HG03045 (cell line): ENCODE results near the gene TMEM200A.

Experiments used
- ATAC-seq: cut with Tn5 transposase; IDR thresholded peaks from one replicate; pipeline ENCODE4 v1.9.1; 2021; ENCODE audit warnings: mild to moderate bottlenecking, moderate library complexity; ENCODE audit not compliant: unreplicated experiment

The TMEM200A gene

DNA sequence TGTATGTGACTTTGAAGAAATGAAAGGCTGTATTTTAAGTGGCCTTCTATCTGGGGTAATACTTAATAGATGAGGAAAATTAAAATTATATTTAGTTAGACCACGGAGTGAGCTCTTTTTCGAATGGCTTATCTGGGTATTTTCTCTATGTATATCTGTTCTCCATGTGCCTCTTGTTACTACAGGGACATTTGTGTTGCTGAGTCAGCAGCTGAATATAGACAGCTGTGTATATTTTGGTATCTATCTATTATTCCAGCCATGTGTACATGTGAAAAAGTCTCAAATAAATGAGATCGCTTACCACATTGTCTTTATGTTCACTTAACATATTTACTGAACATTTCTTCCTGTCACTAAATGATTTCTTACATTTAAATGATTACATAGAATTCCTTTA is 57.2 kb downstream of the TMEM200A start:
- ATAC-seq: no peak

DNA sequence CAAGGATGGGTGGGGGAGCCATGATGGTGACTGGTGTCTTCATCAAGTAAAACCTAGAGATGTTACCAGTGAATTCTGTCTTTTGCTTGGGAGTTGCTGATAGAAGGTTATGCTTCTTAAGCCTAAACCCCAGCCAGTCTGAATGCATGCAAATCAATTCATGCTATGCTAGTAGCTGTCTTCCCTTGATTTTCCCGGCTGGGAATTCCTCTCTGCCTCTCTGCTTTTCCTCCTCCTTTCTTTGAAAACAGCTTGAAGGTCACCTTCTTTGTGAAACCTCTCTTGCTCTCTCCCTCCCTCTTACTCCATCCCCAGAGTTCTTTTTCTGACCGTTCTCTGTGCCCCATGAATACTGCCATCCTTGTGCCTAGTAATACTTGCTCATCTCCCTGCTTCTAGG is 58.9 kb downstream of the TMEM200A start:
- no peak for ATAC-seq

DNA sequence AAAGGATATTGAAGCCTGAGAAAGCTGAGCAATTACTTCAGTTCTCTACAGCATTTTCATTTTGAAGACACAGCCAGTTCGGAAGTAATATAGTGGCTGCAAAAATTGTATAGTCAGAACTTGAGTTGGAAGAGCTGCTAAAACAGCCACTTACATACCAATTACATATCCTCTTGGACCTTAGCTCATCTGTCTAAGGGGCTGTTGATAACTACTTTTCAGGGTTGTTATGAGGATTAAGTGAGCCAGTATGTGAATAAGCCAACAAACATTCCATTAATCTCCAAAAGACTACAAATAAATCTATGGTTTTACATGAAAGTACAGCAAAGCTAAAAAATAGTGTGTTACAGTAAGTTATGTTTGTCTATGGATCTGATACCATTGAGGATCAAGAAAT is 59.7 kb downstream of the TMEM200A start:
- no peak for ATAC-seq

DNA sequence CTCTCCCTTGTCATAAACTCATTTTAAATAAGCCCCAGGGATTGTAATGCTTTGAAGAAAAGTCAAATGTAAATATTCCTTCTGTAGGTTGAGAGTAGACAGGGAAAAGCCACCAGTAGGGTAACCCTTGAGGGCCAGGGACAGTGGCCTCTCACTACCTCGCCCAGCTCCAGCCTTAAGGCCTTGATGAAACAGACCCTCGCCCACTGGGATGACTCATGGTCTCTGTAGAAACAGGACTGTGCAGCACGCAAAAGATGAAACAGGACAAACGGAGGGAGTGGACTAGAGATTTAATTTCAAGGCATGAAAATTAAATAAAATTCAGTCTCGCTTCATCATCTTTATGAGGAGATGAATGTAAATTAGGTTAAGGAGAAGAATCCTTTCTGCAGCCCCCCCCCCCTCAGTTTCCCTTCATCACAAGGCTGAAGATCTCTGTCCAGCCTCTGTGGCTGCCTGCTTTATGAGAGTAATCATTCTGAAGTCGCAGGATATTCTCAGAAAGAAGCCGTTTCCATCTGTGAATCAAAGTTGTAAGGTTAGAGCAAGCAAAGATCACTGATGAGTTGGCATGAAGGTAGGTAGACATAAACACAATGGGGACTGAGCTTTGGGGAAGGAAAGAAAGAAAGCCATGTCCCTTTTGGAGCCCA is 60.4 kb downstream of the TMEM200A start:
- no peak for ATAC-seq

DNA sequence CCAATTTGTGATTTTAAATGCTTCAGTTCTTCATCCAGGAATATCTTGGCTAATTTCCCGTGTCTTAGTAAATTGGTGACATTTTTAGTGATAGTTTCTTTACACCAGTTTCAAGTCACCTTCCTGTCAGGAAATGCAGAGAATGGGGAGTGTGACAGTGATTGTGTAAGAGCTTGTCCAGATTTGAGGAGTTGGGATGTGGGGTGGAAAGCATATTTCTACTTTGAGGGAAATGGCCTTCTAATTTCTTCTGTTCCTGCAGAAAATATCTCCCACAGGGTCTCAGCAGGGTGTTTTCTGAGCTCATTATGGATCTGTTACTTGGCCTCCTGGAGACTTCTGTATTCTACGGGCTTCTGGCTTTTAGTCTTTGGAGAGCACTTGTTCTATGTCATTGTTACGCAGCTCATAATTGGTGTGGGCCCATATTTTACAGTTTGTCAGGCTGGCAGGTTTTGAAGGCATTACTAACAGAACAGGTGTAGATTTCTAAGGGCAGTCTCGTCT is 65.6 kb downstream of the TMEM200A start:
- ATAC-seq: no peak

DNA sequence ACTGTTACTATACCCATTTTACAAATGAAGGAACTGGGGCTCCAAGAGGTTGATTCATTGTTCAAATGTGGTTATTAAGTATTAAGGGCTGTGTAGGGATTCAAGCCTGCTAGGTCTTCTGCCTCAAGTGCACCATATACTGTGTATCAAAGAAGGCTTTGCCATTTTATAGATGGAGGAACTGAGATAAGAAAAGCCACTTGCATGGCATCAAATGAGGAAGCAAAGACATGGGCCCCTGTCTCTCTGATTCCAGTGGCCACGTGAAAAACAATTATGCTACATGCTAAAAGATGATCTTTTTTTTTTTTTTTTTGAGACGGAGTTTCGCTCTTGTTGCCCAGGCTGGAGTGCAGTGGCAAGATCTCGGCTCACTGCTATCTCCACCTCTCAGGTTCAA is 67.0 kb downstream of the TMEM200A start:
- ATAC-seq: no peak

DNA sequence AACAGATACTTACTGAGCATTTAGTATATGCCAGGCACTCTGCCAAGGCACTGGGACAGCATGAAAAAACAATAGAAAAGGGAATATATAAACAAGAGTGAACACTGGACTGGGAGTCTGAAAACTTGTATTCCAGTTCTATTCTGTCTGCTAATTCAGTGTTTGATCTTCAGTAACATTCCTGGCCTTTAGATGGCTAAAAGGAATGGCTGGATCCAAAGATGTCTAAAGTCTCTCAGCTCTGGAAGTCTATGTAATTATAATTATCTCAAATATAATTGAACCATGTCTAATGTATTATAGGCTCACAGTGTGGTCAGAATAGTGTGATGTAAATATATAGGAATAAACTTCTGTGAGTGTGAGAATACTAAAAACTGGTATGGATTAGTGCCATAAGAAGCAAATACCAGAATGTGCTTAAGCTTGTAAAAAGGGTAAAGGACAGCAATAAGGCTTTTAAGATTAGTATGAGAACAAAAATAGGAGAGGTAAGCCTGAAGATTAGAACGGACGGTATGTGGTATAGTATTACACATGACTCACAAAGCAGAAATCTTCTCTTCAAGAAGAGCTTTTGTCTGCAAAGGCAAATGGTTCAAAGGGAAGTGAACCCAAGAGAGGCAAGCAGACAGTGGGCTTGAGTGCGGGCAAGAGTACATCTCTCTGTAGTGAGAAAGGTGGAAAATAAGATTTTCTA is 68.5 kb downstream of the TMEM200A start:
- ATAC-seq: no peak

DNA sequence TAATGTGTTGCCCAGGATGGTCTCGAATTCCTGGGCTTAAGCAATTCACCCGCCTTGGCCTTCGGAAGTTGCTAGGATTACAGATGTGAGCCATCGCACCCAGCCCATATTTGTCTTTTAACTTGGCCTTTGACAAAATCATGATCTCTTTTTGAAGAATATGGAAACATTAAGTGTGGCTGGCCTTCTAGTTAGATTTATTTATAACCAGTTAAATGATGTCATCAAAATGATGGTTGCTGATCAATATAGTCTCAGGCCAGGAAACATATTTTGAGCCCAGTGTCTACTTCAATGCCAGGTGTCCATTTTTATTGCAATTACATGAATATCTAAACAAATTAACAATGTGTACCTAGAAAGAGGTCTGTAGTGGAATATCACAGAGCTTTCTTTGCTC is 69.4 kb downstream of the TMEM200A start:
- ATAC-seq: no peak

DNA sequence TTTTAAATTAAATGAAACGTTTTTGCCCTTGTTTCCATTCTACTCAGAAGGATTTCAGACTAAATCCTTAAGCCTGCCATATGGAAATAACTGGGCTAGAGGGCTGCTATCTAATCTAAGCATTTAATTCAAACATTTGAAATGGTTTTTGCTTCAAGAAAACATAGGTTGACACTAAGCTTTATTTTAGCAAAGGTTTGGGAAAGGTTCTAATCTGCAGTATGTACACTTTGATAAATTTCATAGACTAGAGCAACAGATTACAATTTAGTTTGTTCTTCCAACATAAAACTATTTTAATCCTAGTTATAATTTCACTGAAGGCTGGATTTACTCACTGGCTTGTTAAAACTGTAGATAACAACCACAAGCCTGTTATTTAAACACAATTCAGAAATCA is 72.1 kb downstream of the TMEM200A start:
- ATAC-seq: no peak

DNA sequence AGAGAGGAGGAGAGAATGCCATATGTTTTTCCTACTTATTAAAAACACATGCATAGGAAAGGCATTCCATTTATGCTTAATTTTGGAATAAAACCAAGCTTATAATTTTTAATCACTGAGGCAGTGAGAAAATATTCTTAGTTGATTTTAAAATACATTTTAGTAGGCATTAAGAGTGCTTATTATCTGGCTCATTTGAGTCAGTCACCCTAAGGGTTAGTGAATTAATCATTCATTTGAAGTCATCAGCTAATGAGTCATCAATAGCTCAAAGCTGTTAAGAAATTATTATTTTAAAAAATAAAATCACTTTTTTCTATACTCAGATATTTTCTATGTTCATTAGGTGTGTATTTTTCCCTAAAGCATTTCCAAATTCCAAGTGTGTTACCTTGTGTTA is 81.6 kb downstream of the TMEM200A start:
- ATAC-seq: no peak

DNA sequence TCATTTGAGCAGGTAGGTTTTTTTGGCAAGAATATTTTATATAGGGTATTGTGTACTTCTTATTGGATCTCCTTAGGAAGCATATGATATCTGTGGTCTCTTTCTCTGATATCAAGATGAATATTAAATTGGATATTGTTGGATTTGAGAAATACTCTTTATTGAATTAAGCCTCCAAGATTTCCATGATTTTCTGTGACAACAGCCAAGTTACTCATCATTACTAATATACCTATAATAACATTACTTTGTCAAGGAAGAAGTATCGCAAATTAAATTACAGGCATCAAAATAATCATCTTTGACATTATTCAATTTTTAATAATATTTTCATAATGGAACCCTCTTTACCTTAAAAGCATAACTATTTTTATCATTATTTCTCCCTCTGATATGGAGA is 86.5 kb downstream of the TMEM200A start:
- ATAC-seq: no peak

DNA sequence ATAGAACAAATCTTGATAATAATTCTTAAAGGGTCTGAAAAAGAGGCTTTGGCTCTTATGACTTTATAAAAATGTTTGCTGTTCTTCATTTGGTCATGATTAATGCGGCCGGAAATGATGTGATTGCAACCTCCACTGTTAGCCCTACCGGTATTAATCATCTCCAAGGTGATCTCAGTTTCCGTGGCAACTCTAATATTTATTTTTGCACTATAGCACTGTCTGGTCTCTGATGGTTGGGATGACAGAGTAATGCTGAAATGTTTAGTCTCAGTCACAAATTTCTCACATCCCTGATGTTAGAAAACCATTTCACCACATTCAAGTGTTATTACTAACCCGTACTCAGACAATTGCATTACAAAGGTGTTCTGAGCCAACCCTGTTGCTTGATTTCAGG is 87.4 kb downstream of the TMEM200A start:
- ATAC-seq: no peak

DNA sequence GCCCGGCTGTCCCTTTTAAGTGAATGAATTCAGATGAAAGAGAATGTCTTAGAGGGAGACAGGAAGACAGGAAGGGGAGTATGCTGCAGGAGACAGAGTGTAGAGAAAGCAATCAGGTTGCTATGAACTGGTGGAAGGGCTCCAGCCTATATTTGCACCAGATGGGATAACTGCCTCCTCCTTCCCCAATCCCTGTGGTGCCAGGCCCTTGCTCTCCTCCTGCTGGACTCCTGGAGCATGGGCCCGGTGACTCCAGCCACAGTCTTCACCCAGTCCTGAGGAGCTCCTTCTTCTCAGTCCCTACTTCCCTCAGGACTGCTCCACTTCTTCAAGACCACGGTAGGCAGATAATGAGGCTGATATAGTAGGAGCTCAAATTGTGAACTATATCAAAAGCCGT is 91.8 kb downstream of the TMEM200A start:
- no peak for ATAC-seq

DNA sequence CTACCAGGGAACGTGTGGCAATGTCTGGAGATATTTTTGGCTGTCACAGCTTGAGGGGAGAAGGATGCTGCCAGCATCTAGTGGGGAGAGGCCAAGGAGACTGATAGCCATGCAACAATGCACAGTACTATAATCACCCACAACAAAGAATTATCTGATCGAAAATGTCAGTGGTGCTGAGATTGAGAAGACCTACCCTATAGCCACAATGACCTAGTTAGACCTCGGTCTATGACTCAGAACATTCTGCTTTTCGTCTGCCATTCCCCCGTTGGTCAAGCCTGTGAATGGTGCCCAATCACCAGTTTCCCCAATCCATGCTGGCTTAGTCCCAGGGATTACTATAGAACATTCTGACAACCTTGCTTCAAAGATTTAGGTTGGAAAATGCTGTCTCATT is 93.5 kb downstream of the TMEM200A start:
- ATAC-seq: no peak

DNA sequence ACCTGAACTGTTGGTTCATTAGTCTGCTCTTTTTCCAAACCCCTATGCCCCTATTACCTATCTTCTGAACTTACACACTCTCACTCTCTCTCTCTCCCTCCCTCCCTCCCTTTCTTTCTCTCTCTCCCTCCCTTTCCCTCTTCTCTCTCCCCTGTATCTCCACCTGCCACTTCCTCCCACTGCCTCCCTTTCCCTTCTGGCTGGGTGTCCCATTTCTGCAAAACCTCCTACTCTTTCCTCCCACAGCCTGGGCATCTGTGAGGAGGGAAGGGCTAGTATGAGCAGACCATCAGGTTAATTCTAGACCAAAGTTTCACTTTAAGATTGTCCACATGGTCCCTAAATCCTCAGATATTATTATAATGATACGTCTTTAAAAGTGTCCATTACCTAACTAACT is 95.1 kb downstream of the TMEM200A start:
- ATAC-seq: no peak

DNA sequence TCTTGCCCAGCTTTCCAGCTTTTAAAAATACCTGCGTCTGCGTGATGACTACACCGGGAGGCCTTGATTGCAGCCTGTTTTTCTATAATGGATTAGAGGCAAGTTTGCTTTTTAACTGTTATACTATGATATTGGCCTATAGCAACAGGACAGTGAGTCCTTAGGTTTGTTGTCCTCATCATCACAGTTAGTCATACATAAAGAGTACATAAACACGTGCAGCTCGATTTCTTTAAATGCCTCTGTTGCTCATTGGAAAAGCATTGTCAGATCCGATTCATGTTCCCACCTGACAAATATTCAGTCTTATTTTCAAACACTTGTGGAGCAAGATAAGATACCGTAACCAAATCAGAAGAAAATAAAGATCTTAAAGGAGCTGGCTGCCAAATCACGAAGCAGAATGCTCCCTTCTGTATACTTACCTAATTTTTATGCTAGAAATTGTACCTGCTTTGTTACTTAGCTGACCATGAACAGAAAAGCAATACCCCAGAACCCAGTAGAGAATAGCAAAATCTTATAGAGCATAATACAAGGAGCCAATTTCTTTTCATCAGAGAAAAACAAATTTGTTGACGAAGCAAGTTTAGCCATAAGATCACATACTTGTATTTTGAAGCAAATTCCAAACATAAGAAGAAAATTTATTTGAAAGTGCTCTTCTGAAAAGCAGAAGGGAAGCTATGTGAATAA is 100.4 kb downstream of the TMEM200A start:
- no peak for ATAC-seq

DNA sequence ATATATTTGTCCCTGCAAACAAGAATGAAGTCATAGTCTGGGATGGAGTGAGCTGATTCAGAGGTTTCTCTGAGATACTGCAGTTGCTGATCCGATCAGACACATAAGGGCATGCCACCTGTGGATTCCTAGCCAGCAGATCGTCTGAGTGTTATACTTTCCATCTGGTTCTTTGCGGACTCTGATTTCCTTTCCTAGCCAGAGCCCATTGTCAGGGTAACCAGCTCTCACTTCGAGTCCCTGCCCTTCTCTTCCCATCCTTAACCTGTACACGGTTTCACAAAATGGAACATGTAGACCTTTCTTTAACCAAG is 100.9 kb downstream of the TMEM200A start:
- no peak for ATAC-seq

DNA sequence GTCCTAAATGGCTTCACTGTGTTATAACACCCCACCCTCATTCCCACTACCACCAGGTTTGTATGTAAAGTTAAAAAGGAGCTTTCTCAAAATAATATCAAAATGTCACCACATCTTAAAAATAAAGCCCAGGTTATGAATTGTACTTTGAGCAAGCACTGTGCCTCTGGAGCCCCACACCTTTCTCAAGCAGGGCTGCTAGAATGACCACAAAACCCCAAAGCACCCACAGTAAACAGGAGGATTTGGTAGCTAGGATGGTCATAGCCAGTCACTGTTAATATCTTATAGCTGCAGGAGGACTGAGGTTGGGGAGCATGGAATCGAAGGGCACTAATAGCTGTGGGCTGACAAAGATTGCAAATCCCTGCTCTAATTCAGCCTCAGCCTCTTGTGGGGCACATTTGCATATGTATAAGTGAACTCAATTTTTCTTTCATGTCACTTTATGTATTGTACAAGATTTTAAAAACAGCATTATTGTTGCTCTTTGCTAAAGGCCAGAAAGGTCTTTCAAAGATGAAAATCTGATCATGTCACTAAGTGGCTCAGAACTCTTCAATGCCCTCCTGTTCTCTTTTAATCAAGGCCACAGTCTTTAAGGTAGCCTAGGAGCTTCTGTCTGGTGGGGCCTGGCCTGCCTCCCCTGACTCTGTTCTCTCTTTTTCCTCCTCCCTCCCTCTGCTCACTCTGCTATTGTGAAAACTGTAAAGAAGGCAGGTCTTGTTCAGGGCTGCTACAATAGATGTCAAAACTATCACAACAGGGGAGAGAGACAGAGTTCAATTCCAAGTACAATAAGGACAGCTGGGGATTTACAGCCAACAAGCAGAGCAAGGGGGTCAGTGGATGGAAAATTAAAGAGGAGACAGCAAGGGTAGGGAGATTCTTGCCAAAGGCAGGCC is 101.6 kb downstream of the TMEM200A start:
- ATAC-seq: no peak

DNA sequence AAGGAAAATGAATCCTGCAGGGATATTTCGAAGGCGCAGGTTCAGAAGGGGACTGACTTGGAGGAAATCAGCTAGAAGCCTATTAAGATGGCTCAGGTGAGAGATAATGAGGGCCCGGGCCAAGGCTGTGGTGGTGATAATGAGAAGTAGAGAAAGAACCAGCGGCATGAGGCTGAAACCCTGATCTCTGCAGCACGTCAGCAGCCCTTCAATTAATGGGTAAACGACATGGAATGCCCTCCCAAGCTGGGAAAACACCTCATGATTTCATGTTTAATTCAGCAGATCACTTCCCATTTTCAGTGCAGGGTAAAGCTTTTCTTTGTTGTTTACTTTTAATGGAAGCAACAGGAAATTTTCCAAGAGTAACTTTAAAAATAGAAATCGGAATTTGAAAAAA is 104.9 kb downstream of the TMEM200A start:
- ATAC-seq: no peak

DNA sequence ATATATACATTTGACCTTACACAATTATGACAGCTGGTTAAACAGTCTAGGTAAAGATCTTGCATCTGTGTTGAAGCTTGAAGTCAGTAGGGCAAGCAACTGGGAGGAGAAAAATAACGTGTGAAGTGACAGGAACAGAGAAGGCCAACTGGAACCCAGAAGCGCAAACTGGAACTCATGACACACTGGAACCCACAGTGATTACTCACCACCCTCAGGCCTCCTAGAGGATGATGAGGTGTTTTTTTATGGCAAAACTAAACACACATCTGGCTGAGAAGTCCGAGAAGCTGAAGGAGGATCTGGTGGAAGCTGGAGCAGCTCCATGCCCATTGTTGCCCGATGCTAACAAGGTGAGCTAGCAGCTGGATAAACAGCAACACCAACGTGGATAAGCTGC is 108.1 kb downstream of the TMEM200A start:
- ATAC-seq: no peak

DNA sequence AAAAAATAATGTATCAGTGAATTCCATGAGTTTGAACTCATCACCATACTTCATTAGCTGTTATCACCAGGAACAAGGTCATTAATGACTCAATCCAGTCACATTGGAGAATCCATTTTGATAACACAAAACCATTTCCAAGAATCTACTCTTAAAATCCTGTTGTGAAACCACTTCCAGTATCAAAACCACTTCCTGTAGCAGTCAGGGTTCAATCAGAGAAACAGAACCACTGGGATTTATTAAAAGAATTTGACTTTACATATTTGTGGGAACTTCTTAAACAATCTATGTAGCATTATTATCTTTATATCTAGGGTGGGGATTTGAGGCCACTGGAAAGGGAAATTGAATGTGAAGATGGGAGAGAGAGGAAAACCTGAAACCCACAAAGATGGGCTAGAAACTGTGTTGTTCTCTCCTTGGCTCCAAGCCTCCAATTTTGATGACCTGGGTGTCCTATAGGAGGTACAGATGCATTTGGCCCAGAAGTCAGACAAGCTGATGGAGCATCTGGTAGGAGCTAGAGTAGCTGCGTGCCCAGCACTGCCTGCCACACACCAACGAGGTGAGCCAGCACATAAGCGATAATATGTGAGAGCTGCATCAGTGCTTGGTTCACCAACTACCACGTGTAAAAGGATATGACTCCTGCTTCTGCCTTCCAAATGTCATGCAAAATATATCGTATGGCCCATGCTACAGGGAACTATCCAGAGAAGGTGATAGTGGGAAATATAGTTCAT is 117.0 kb downstream of the TMEM200A start:
- ATAC-seq: no peak
